GF-D8 (cell line): Measurements from ENCODE around the gene FCN2.

Experiments
- DNase-seq: peaks from one replicate; lab custom pipeline; 2025; lab: John Stamatoyannopoulos, UW

FCN2 gene

GRCh38 chr9:134888603-134889190 is 8.1 kb downstream of the FCN2 start:
- DNase-seq, result no peak

- DNase-seq, result no peak
Observed at GRCh38 chr9:134889386-134890154, 9.0 kb downstream of the FCN2 start.

- no peak for DNase-seq
Observed at GRCh38 chr9:134890155-134890495, 9.5 kb downstream of the FCN2 start.

- no peak for DNase-seq
Observed at GRCh38 chr9:134891053-134891452, 10.4 kb downstream of the FCN2 start.

- DNase-seq, result no peak
Observed at GRCh38 chr9:134891713-134892112, 11.1 kb downstream of the FCN2 start.

GRCh38 chr9:134892221-134892620 is 11.6 kb downstream of the FCN2 start:
- DNase-seq, result no peak

GRCh38 chr9:134892820-134893420 is 12.3 kb downstream of the FCN2 start:
- no peak for DNase-seq

GRCh38 chr9:134894136-134894860 is 13.7 kb downstream of the FCN2 start:
- DNase-seq, result no peak

GRCh38 chr9:134895097-134895496 is 14.5 kb downstream of the FCN2 start:
- DNase-seq, result no peak

GRCh38 chr9:134895567-134895907 is 14.9 kb downstream of the FCN2 start:
- DNase-seq, result no peak

GRCh38 chr9:134895908-134896833 is 15.6 kb downstream of the FCN2 start:
- no peak for DNase-seq

- no peak for DNase-seq
Observed at GRCh38 chr9:134896834-134897583, 16.4 kb downstream of the FCN2 start.

- DNase-seq, result no peak
Observed at GRCh38 chr9:134897584-134898170, 17.1 kb downstream of the FCN2 start.

- DNase-seq, result no peak
Observed at GRCh38 chr9:134898319-134898718, 17.7 kb downstream of the FCN2 start.

- DNase-seq, result no peak
Observed at GRCh38 chr9:134899168-134899567, 18.6 kb downstream of the FCN2 start.

GRCh38 chr9:134899818-134900217 is 19.2 kb downstream of the FCN2 start:
- no peak for DNase-seq

GRCh38 chr9:134902936-134903335 is 22.3 kb downstream of the FCN2 start:
- DNase-seq, result no peak

GRCh38 chr9:134908524-134909309 is 28.1 kb downstream of the FCN2 start:
- no peak for DNase-seq

- DNase-seq, result no peak
Observed at GRCh38 chr9:134909511-134910481, 29.2 kb downstream of the FCN2 start.
